ENCODE results near the gene FAM186B.
"Not testable (repeated sequence)": the region's sequence is repeated elsewhere in the genome, so short reads cannot be mapped to it uniquely, and the experiment has no call there.

Gene FAM186B

DNA sequence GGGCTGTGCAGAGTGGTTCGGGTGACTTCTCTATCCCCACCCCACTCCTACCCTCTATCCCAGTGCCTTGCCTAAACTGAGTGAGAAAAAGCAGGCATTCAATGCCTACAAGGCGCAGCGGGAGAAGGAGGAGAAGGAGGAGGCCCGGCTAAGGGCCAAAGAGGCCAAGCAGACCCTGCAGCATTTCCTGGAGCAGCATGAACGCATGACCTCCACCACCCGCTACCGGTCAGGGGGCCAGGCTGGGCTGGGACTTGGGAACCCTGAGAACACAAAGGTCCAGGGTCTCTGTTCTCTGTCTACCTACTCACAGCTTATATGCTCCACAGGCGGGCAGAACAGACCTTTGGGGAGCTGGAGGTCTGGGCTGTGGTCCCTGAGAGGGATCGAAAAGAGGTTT, 29.6 kb upstream of the FAM186B start:
- DNase-seq = no peak

DNA sequence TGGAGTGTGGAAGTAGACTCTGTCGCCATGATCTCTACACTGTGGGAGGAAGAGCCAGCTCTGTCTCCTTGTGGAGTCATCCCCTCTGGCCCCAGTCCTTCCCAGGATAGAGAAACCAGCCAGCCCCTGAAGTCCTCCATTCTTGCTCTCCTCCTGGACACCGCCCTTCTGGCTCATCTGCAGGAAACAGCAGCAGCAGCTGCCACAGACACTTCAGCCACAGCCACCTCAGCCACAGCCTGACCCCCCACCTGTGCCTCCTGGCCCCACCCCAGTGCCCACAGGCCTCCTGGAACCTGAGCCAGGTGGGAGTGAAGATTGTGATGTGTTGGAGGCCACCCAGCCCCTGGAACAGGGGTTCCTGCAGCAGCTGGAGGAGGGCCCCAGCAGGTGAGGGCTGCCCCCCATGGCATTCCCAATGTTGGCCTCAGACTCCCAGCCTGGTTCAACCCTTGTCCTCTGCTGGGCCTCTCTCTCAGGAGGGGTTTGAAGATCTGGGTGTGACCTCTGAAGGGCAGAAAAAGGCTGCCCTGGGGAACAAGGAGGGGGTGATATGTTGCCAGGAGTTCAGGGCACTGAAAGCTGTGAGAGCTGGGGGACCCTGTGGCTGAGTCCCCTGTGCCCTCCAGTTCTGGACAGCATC, 28.4 kb upstream of the FAM186B start:
- DNase-seq = no peak

DNA sequence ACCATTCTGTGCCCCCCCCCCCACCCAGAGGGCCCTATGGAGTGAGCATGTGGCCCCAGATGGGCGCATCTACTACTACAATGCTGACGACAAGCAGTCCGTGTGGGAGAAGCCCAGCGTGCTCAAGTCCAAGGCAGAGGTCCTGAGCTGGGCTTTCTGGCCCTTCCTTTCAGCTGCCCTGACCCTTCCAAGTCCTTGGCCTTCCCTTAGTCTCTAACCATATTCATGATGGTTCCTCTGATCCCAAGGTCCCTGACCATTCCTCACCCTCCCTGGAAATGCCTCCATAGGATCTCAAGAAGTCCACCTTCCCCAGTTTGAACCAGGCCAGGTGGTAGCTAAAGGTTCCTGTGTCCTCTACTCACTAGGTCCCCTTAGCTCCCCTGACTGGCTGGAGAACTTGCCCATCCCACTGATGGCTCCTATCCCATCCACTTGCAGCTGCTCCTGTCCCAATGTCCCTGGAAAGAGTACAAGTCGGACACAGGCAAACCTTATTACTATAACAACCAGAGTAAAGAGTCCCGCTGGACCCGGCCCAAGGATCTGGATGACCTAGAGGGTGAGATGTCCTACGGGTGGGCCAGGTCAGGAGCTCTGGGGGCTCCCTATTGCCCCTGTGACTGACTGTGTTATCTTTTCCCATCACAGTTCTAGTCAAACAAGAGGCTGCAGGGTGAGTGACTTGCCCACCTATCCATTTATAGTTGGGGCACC, 27.7 kb upstream of the FAM186B start:
- no peak for DNase-seq

DNA sequence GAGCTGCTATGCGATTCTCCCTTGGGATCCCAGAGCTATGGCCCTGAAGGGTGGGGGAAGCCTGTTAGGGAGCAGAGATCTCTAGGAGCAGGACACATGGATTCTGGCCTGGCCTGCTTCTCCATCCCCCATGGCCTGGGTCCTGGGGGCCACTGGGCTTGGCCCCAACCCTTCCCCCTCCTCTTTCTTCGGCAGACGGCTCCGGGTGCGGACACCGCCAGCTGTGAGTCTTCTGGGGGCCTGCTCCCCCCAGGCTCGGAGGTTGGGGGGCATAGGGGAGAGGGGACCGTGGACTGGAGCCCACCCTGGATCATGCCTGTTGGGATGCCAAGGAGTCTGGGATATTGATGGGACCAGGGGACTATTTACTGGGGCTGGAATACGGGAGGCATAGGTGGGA, 27.0 kb upstream of the FAM186B start:
- DNase-seq = no peak

DNA sequence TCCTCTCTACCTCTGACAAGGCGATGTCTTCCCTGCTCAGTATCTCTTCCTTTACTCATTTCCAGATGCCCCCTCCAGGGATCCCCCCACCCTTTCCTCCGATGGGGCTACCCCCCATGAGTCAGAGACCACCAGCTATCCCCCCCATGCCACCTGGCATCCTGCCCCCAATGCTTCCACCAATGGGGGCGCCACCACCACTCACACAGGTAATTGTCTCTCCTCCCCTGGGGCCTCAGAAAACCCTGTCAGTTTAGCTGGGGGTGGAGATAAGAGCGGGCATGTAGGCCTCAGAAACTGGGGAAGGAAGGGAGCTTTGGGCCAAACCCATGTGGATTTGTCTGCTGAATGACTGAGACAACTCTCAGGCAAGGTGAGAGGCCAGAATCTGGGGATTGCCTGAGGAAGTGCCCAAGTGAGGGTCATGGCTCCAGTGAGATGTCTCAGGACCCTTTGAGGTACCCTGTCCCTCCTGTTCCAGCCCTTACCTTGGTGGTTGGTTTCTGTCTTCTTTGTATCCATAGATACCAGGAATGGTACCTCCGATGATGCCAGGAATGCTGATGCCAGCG, 26.0 kb upstream of the FAM186B start:
- DNase-seq = no peak

DNA sequence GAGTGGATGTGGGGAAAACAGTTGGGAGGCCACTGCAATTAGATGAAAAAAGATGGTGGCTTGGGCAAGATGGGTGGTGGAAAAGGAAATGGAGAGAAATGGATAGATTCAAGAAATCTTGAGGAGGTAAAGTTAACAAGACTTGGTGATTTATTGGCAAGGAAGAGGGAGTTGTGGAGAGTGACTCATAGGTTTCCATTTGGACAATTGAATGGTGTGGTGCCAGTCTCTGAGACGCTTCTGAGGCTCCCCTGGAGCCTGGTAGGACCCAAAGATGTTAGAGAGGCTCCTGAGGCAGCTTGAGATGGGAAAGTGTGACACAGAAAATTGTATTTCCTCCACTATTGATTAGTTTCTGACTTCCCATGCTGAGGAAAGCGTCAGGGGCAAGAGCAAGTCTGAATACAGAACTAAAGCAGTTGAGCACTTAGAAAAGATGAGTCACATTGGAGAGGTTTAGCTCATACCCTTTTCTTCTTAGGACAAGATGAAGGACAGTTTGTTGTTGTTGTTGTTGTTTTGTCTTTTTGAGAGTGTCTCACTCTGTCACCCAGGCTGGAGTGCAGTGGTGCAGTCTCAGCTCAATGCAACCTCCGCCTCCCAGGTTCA, 22.4 kb upstream of the FAM186B start:
- no peak for DNase-seq

DNA sequence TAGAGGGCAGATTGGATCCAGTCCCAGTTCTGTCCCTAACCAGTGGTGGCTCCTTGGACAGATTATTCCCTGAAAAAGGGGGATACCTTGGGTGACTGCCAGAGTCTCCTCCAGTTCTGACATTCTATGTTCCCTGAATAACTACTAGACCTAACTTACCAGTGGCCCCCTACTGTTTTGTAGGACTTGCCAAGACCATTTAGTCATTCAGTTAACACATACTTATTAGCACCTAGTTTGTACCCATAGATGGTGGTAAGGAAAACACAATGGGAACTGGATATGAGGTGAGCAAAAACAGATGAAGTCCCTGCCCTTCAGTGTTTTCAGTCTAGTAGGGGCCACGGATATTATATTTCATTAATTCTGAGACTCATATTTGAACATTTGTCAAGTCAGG, 21.4 kb upstream of the FAM186B start:
- no peak for DNase-seq

DNA sequence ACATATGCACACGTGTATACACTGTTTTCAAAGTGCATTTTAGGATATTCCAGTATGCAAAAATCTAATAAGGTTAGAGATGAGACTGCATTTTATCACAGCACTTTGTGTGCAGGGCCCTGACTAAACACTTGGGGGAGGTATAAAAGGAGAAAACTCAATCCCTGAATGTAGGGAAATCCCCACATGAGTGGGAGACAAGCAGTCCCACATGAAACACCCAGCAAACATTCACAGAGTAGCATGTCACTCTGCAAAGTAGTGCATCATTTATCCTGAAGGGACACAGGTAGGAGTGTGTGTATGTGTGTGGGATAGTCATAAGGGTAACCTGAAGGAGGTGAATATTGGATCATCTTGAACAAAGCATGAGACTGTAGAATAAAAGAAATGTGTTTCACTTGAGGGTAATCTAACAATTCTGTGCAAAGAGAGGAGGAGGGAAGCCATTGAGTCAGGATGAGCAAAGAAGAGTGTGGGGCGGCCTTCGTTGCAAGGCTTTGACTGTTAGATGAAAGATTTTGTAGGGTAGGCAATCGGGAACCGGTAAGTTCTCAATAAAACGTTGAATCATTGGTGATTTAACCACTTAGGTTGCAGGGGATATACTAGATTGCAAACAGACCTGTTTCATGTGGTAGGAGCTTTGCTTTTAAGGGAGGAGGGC, 20.9 kb upstream of the FAM186B start:
- DNase-seq = no peak

DNA sequence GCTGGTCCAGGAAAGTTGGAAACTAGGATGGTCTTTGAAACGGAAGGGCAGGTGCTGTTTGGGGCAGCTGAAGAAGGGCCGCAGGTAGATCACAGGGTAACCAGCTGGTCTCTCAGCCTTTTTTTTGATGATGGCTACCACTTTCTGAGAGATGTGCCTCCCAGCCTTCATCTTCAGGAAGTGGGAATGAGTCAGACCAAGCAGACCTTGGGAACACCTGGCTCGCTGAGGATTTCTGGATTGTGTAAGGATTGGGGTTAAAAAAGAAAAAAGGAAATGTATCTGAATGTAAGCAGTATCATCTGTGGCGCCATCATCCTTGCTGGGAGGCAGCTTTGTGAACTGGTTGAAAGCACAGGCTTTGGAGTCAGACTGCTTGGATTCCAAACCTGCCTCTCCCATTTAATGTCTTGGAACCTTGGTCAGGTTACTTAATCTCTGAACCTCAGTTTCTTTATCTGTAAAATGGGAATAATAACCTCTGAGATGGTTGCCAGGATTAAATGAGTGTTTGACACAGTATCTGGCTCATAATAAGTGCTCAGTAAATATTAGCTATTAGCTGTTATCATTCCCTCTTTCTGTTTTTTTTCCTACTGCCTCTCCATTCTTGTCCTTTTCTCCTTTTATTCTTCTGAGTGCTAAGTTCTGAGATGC, 19.6 kb upstream of the FAM186B start:
- DNase-seq = no peak

DNA sequence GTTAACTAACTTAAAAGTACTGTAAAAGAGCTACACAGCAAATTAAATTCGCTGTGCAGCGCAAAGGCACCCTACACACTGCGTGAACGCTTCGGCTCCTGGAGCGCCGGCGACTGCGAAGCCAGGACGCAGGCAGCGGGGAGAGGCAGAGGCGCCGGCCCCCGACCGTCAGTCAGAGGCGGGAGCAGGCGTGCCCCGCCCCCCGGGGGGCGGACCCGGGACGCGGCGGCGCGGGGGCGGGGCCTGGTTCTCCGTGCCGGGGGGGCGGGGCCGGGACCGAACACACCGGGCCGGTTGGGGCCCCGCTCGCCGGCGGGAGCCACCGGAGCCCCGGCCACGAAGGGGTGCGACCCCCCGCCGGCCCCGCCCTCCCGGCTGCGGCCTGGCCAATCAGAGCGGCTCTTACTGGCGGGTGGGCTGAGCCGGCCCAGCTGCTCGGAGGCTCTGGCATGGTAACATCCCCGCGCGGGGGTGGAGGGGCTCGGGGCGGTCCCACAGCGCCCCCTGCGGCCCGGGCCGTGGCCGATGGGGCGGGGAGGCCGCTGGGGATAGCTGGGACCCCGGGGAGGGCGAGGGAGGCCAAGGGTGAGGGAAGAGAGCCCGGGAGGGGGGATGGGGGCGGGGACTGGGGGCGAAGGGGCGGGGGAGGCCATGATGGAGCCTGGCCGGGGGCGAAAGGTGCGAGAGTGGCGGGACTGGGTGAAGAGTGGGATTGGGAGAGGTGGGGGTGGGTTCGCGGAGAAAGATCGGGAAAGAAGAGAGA, 17.9 kb upstream of the FAM186B start, which contains the start of gene PRPF40B:
TSS of gene PRPF40B (plus strand) at position 420 of the 763 bp plus-strand sequence. CDS start at position 450, 30 bp downstream.
- DNase-seq = peak; percentile 78

DNA sequence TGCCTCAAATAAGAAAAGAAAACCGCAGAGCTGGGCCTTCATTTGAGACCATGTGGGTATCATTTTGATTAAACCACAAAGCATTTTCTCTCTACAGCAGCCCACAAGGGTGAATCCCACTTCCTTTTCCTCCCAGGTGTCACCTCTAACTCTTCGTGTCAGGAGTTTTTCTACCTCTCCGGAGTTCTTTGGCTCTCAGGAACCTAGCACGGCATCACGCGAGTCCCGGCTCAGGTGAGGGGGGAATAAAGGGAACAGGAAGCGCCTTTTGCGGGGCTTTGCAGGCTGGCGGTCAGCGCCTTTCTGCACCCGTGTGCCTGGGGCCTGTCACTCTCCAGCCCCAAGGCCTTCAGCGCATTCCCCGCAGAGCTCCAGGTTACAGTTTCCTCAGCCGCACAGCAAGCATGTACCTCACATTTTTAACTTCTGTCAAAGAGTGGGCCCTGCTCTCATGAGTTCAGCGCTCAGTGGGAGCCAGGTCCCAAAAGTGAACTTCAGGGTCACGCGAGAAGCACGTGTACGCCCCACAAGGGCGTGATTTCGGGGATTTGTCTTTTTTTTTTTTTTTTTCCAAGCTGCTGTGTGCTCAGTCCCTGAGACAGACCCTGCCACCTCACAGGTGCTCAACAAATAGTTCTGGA, 17.2 kb upstream of the FAM186B start:
- DNase-seq = no peak

DNA sequence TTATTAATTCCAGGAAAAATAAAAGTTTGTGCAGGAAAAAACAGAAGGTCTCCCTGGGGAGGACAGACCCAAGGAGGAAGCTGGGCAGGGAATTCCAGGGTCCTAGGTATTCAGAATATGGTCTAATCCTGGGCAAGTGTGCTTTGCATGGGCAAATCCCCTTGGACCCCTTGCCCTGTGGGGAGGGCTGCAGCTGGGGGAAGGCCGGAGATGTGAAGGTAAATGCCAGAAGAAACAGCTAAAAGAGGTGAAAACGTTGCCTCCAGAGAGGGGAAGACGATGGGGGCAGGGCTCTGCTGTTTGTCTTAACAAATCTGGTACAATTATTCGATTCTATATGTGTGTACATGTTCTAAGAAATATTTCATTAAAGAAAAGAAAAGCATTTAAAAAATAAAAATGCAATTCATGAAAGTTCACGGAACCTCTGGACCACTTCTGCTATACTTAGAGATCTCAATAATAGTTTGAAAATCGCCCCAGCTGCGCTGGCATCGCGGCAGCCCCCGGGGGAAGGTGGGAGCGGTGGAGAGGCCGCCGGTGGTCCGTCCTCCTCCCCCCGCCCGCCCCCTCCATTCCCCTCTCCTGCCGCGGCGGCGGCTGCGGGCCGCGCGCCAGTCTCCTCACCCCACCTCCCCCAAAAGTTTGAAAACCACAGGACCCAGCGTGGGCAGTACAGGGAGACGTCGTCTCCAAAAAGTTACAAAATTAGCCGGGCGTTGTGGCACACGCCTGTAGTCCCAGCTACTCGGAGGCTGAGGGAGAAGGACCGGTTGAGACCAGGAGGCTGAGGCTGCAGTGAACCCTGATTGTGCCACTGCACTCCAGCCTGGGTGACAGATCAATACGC, 16.4 kb upstream of the FAM186B start:
- no peak for DNase-seq

DNA sequence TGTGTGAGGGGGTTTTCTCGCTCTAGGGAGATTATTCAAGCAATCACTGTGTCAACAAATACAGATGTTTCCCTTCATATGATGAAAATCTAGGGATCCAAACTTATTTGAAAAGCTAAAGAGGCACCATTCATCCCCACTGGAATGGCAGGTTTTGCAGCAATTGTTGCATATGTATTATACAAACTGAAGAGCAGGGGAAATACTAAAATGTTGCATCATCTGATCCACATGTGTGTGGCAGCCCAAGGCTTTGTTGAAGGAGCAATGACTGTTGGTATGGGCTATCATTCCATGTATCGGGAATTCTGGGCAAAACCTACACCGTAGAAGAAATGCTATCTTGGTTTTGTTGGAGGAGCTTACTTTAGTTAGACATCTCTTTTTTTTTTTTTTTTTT, 13.8 kb upstream of the FAM186B start:
- no peak for DNase-seq

DNA sequence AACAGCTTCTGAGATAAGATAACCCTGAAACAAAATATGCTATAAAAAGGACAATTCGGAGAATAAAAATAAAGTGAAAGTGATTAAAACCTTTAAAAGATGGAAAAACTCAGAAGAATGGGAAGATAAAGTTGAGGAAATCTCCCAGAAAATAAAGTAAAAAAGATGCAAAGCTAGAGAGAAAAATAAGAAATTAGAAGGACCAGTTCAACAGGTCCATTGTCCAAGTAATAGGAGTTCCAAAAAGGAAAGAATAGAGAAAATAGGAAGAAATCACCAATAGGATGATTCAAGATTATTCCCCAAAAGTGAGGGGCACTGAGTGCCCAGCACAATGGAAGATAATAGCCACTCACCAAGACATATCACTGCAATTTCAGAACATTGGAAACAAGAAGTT, 13.1 kb upstream of the FAM186B start:
- DNase-seq = no peak

DNA sequence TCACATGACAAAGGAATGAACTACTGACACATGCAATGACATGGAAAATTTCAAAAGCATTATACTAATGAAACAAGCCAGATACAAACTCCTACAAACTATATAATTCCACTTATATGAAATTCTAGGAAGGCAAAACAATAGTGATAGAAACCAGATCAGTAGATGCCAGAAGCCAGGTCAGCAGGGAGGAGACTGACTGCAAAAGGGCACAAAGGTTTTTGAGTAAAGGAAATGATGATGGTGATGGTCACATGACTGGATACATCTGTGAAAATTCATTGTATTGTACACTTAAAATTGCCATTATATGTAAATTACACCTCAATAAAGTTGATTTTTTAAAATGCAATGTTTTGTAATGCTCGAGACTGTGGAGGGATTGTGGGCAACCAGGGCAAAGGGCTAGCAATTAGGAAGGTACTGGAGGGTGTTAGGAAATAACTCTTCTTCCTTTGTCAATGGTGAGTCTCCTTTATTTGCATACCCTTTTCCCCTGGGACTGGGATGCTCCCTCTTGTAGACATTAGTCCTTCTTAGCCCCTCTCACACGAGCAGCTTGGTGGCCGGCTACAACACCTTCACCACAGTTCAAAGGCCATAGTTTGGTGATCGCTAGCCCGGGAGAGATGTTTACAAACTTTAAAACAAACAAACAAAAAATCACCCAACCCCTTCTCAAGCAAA, 11.2 kb upstream of the FAM186B start:
- DNase-seq = no peak

DNA sequence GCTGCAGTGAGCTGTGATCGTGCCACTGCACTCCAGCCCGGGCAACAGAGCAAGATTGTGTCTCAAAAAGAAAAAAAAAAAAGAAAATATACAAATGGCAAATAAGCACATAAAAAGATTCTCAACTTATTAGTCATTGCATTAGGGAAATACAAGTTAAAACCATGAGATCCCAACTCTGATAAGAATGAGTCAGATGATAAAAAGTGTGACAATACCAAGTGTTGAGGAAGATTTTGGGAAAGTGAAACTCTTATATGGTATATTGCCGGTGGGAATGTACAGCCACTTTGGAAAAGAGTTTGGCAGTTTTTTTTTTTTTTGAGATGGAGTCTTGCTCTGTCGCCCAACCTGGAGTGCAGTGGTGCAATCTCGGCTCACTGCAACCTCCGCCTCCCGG, 10.3 kb upstream of the FAM186B start:
- DNase-seq = no peak

DNA sequence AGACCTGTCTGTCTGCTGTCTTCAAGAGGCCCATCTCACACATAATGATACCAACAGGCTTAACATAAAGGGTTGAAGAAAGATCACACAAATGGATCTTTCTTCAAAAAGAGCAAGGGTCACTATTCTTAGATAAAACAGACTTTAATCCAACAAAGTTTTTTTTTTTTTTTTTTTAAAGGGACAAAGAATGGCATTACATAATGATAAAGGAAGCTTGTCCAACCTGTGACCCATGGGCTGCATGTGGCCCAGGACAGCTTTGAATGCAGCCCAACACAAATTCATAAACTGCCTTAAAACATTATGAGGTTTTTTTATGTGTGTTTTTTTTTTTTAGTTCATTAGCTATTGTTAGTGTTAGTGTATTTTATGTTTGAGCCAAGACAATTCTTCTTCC, 6.8 kb upstream of the FAM186B start:
- DNase-seq = no peak

DNA sequence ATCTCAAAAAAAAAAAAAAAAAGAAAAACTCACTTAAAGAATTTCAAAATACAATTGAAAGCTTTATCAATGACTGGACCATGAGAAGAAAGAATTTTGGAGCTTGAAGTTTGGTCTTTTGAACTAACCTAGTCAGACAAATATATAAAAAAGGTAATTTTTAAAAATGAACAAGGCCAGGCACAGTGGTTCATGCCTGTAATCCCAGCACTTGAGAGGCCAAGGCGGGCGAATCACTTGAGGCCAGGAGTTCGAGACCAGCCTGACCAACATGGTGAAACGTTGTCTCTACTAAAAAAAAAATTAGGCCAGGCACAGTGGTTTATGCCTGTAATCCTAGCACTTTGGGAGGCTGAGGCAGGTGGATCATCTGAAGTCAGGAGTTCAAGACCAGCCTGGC, 5.3 kb upstream of the FAM186B start:
- DNase-seq = not testable (repeated sequence)

DNA sequence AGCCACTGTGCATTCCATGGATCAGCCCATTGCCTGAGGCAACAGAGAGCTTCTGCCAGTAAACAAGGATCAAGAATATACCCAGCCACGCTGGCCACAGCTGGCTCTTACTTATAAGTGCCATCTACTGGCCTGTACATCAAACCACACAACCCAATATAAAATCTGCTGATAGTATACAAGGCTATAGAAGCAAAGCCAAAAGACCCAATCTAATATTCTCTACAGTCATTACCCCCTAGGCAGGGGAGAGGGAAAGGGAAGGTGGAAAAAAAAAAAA, 4.4 kb upstream of the FAM186B start:
- DNase-seq = no peak
